Measurements from ENCODE around the gene UCK1.

The UCK1 gene

GRCh38 chr9:131496844-131497405 is 34.1 kb downstream of the UCK1 start:
- DNase-seq (ENCODE audit: low spot score) = no peak

DNA sequence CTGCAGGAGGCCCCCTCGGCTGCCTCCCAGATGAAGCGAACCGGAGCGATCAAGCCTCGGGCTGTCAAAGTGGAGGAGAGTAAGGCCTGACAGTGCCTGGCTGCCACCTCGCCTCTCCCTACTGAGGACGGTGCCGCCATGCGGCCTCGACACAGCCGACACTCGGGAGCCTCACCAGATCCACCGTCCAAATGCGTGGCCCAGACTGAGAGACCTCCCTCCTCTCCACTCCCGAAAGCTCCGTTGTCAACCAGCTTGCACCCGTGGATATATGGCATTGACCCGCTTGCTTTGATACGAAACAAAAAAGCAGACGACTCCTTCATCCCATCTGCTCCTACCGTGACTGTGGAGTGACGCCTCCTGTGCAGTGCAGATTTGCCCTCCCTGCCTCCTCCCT is 35.3 kb downstream of the UCK1 start:
- no peak for DNase-seq (ENCODE audit: low spot score)

DNA sequence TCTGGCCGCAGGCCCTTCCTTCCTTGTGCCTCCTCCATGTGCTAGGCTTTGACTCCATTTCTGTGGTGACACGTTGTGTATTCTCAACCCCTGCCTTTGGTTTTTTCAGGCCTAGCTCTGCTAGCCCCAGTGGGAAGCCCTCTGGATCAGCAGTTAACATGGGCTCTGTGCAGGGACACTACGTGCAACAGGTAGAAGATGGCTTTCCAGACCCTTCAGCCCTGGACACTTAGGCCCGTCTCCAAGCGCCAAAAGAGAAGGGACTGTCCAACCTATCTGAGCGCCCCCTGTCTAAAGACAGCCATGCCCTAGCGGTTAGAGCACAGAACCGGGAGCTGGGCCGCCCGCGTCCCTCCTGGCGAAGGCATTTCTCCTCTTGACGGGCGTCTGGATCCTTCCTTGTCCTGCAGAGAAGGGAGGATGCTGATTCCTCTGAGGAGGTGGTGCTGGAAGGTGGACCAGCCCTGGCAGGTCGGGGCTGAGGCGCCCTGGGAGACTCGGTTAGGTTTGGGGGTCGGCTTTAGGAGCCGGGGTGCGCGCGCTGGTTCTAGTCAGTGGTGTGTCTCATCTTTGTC is 36.7 kb downstream of the UCK1 start:
- DNase-seq (ENCODE audit: low spot score) = no peak

GRCh38 chr9:131492070-131492469 is 39.0 kb downstream of the UCK1 start:
- no peak for DNase-seq (ENCODE audit: low spot score)

- DNase-seq (ENCODE audit: low spot score) = no peak
Observed at GRCh38 chr9:131491001-131491710, 39.9 kb downstream of the UCK1 start.

DNA sequence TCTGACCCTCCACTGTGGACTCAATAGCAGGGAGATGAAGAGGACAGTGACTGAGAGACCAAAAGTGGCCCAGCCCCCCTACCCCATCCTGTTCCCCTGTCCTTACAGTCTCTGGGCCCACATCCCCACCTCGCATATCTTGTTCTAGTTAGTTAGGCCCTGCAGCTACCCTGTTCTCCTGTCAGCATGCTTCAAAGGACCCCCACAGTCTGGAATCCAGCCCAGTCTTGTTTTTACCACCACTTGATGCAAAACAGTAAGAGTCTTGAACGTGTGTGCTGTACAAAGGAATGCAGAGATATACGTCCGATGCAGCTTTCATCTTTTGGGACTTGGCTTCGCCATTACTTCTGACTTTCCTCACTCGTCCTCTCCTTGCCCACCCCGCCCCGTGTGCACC is 40.5 kb downstream of the UCK1 start:
- DNase-seq (ENCODE audit: low spot score) = no peak

DNA sequence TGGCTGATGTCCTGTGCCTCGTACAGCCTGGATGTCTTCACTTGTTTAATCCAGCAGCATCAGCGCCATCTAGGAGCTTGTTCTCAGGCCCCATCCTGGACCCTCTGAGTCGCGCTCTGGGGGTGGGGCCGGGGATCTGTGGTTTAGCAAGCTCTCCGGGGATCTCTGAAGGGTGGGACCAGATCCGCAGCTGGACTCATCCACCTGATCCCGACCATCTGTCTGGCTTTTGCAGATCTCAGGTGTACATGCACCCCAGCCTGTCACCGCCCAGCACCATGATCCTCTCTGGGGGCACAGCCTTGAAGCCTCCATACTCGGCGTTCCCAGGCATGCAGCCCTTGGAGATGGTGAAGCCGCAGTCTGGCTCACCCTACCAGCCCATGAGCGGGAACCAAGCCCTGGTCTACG is 43.4 kb downstream of the UCK1 start:
- DNase-seq (ENCODE audit: low spot score) = no peak

- no peak for DNase-seq (ENCODE audit: low spot score)
Observed at GRCh38 chr9:131487001-131487400, 44.1 kb downstream of the UCK1 start.

DNA sequence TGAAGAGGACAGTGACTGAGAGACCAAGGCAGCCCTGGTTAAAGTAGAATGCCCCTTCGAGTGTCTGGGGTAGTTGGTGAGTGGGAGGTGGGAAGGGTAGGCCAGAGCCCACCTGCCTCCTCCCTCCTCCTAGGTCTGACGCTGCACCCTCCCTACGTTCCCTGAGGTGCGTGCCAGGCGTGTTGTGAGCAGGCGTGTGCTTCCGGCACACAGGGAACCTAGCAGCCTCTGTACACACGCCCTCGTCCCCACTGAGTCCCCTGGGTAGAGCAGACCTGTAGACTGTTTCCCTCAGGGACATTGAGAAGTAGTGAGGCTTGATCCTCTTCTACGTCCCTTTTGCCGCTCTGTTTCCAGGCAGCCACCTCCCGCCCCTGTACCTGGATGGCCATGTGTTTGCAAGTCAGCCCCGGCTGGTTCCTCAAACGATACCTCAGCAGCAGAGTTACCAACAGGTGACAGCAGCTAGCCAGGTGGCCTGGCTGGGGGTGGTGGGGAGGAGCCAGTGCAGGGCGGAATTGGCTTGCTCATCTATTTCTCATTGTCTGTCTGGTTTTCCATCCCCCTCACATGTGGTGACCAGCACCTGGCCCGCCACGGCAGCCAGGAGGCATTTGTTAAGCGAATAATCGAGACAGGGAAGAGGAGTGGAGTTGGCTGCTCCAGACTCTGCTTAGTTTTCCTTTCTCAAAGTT is 45.2 kb downstream of the UCK1 start:
- DNase-seq (ENCODE audit: low spot score) = no peak

GRCh38 chr9:131485206-131485605 is 45.9 kb downstream of the UCK1 start:
- no peak for DNase-seq (ENCODE audit: low spot score)

DNA sequence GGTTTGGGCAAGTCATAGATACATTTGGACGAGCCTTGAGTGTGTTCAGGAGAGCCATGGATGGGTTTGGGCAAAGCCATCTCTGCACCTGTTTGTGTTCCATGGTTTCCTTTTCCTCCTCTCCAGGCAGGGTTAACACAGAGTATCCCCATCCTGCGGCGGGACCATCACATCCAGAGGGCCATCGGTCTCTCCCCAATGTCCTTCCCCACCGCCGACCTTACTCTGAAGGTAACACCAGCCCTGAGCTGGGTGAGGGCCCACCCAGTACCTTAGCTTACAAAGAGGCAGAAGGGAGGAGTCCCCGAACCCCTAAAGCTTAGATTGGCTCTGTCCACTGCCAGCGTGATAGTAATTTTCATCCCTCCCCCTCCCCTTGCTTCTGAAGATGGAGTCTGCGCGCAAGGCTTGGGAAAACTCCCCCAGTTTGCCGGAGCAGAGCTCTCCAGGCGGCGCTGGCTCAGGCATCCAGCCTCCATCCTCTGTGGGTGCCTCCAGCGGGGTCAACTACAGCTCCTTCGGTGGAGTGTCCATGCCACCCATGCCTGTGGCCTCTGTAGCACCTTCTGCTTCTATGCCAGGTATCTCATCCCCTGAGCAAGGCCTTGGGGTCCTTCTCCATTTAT is 46.4 kb downstream of the UCK1 start:
- DNase-seq (ENCODE audit: low spot score) = no peak

GRCh38 chr9:131484051-131484445 is 47.0 kb downstream of the UCK1 start:
- no peak for DNase-seq (ENCODE audit: low spot score)

- DNase-seq (ENCODE audit: low spot score) = no peak
Observed at GRCh38 chr9:131483319-131484050, 47.6 kb downstream of the UCK1 start.

DNA sequence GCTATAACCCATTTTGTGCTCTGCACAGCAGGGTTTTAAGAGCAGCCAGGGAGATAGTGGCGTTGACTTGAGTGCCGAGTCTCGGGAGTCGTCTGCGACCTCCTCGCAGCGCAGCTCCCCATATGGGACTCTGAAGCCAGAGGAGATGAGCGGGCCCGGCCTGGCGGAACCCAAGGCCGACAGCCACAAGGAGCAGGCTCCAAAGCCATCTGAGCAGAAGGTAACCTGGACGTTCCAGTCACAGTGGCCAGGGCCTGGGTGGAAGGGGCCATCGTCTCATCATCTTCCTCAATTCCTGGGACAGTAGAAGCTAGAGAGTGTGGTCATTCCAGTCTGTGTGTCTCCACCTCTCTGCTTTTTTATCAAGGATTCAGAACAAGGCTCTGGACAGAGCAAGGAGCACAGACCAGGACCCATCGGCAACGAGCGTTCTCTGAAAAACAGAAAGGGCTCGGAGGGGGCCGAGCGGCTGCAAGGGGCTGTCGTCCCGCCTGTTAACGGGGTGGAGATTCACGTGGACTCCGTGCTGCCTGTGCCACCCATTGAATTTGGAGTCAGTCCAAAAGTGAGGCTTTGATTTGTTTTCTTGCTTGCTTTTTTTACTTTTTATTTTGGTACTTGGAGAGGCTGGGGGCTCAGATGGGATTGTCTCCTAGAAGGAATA is 48.6 kb downstream of the UCK1 start:
- no peak for DNase-seq (ENCODE audit: low spot score)

GRCh38 chr9:131481441-131482342 is 49.4 kb downstream of the UCK1 start:
- no peak for DNase-seq (ENCODE audit: low spot score)

DNA sequence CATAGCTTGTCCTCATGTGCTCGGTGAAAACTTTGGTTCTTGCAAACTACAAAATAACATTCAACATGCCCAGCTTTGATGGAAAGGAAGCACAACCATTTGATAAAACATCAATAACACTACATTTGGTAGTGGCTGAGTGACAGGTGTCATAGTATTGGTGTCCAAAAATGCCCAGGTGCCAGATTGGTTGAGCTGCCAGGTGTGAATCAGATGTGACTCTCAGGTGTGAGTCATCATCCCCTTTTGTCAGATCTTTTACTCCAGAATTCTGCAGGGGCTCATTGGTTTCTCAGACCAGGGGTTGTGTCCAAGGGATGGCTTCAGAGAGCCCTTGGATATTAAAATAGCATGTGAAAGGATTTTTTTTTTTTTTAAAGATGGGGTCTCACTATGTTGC is 50.8 kb downstream of the UCK1 start:
- peak; percentile 14 for DNase-seq (ENCODE audit: low spot score)

DNA sequence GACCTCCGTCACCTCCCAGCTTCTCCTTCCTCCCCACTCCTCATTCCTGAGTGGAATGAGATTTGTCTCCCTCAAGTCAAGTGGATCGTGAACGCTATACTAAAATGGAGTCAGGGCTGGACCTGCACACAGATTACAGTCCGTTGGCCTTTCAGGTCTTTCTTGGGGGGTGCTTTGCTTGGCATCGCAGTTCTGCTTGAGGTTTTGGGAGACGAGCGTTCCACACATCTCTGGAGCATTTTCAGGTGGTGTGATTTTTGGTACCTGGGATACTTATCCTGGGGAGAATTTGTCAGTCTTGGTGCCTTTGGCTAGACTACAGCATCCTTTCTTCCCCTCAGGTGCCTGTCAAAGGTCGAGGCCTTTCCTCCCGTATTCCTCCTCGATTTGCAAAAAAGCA is 52.2 kb downstream of the UCK1 start:
- no peak for DNase-seq (ENCODE audit: low spot score)

- DNase-seq (ENCODE audit: low spot score) = peak; percentile 56
Observed at GRCh38 chr9:131478421-131478868, 52.6 kb downstream of the UCK1 start.

DNA sequence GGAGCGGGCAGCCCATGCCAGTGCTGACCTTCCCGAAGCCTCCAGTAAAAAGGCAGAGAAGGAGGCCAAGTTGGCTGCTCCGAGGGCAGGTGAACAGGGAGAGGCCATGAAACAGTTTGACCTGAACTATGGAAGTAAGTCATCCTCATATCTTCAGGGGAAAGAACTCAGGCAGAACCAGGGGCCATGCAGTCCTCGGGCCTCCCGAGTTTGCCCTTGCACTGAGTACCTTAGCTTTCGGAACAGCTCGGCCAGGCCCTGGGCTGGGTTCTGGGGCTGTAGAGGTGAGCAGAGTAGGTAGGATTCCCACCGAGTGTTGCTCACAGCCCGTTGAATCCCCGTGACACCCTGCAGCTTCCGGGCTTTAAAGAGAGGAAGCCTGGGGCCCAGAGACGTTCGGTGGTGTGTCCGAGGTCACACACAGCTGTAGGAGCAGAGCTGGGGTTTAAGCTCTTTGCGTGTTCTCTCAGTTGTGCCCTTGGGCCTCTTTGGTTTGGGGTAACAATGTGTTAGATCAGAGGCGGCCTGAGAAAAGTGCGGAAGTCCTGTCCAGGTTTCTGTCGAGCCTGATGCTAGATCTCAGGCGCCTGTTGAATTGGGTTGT is 53.1 kb downstream of the UCK1 start:
- no peak for DNase-seq (ENCODE audit: low spot score)

- no peak for DNase-seq (ENCODE audit: low spot score)
Observed at GRCh38 chr9:131477367-131477766, 53.7 kb downstream of the UCK1 start.
